K562 (cell line): ENCODE data around the gene SYNRG. TPM values are rescaled to one million over a fixed set of nuclear protein-coding genes. Genes with fewer than 3 reads are reported as not detected.

Experiments used
- BCOR ChIP-seq: fragments of 450-650 bp; IDR thresholded peaks from 2 replicates; pipeline ENCODE4 v1.6.1; 2016
- CC2D1A ChIP-seq: fragments of 450-650 bp; IDR thresholded peaks from 2 replicates; pipeline ENCODE4 v1.6.1; 2017; ENCODE audit warnings: mild to moderate bottlenecking
- DPF2 ChIP-seq: fragments of 450-650 bp; IDR thresholded peaks from 2 replicates; pipeline ENCODE4 v1.6.1; 2016
- HLTF ChIP-seq: fragments of 450-650 bp; IDR thresholded peaks from 2 replicates; pipeline ENCODE4 v1.6.1; 2016
- NRF1 ChIP-seq, 2 experiments: fragments of 450-650 bp; IDR thresholded peaks in 1 of 2; conservative IDR thresholded peaks in 1 of 2; 2 replicates each; pipeline ENCODE4 v1.6.1; 2014; ENCODE audit warnings: mild to moderate bottlenecking in 2 of 2
- OTX1 ChIP-seq: fragments of 450-650 bp; formaldehyde crosslinking; IDR thresholded peaks from 2 replicates; pipeline ENCODE4 v1.4.0; 2022; ENCODE audit warnings: mild to moderate bottlenecking
- POU5F1 ChIP-seq: fragments of 150-350 bp; IDR thresholded peaks from 2 replicates; pipeline ENCODE4 v1.6.1; 2014; ENCODE audit warnings: borderline replicate concordance, low read length, low read depth, mild to moderate bottlenecking; ENCODE audit not compliant: partially characterized antibody
- TGIF2 ChIP-seq: sonication (generic); formaldehyde crosslinking; IDR thresholded peaks from 2 replicates; pipeline ENCODE4 v1.8.1; 2022; ENCODE audit warnings: mild to moderate bottlenecking, missing genetic modification reagents, moderate library complexity
- ZMIZ1 ChIP-seq, 2 experiments: fragments of 150-350 bp in 1 of 2; IDR thresholded peaks; 2 replicates each; pipeline ENCODE4 v1.6.1; 2012 to 2016; ENCODE audit warnings: low read depth in 2 of 2, low read length in 2 of 2, mild to moderate bottlenecking in 1 of 2, moderate library complexity in 1 of 2
- ZNF318 ChIP-seq, 2 experiments: fragments of 450-650 bp; IDR thresholded peaks; 2 replicates each; pipeline ENCODE4 v1.6.1; 2016; ENCODE audit warnings: mild to moderate bottlenecking in 2 of 2, borderline replicate concordance in 1 of 2, low read depth in 1 of 2, moderate library complexity in 1 of 2
- ZNF512 ChIP-seq: IDR thresholded peaks from 2 replicates; pipeline ENCODE4 v1.6.1; 2016; ENCODE audit warnings: missing genetic modification characterization, missing compliant biosample characterization
- polyA plus RNA-seq, 8 experiments: library from polyadenylated mRNA; depleted of rRNA in 4 of 8; stranded (reverse) in 5 of 8; unstranded in 3 of 8; fragments of >200 nt; fragmentation: Nextera tagmentation in 2 of 8; fragmentation: Illumina TruSeq in 1 of 8; extraction: Ambion mirVana in 2 of 8; extraction: Trizol in 1 of 8; gene quantifications; 2 replicates each; pipeline versions ENCODE4 v1.2.1 to v1.2.3, GENCODE V29; 2011 to 2014; ENCODE audit warnings: inconsistent platforms in 1 of 8, missing spikeins in 1 of 8
- total RNA-seq, 7 experiments: library from RNA; depleted of rRNA in 6 of 7; stranded (reverse); fragments of >200 nt in 6 of 7; fragmentation: Illumina TruSeq in 2 of 7; extraction: Trizol in 2 of 7; gene quantifications; 2 replicates each; pipeline versions ENCODE4 v1.2.1 to v1.2.3, GENCODE V29; 2011 to 2021; ENCODE audit warnings: low replicate concordance in 1 of 7
- TF ChIP-seq, protein P1 (sequence below), 2 experiments: IDR thresholded peaks; 2 replicates each; pipeline ENCODE4 v1.6.1; 2012; ENCODE audit warnings: improper control_type of control experiment in 2 of 2, low read depth in 2 of 2, low read length in 2 of 2, borderline replicate concordance in 1 of 2

SYNRG gene
- total and polyA plus RNA-seq, 9 of the 15 experiments (the other 6 are each of a cell fraction or from before 2014, with no cell fraction given) = 2.9 to 28.2 (median 15.1) TPM

DNA sequence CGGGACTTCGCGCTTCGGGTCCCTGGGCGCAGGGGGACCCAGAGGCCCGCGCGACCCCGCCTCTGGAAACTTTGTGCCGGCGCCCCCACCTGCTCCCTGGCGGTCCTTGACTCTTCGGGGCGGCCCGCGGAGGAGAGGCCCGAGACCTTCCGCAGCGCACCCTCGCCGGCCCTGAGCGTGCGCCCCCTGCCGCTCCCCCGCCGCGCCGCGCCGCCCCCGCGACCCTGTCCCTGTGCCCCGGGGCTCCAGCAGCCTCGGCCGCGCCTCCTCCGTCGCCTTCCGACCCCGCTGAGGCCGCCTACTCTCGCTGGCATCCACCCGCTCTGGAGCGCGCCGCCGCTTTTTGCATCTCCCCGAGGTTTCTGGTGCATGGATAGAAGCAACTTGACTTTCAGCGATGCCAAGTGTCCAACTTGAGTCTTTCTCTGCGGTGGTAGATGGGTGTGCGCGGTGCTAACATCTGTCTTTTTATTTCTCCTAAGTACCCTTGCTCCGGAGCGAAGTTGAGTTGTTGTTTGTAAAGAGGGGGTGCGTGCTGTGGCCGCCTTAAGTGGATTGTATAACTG, 119.1 kb downstream of the SYNRG start (continued):
- TF ChIP-seq ZNF318 (IDR thresholded peaks at IDR 0.05; ENCODE audit: borderline replicate concordance in 1 of 2, low read depth in 1 of 2) (no peak), POU5F1 (no peak), OTX1 (CRISPR knock-in tag) (no peak), ZNF512 (tag) (no peak), NRF1 (conservative IDR thresholded peaks at IDR 0.05 in 1 of 2, IDR thresholded peaks at IDR 0.05 in 1 of 2) (no peak), HLTF (no peak), CC2D1A (no peak), DPF2 (no peak), TGIF2 (CRISPR knock-in tag) (no peak), BCOR (no peak), ZMIZ1 (IDR thresholded peaks at IDR 0.05; ENCODE audit: low read depth in 2 of 2, low read length in 2 of 2) (no peak)
- TF ChIP-seq, protein P1, sequence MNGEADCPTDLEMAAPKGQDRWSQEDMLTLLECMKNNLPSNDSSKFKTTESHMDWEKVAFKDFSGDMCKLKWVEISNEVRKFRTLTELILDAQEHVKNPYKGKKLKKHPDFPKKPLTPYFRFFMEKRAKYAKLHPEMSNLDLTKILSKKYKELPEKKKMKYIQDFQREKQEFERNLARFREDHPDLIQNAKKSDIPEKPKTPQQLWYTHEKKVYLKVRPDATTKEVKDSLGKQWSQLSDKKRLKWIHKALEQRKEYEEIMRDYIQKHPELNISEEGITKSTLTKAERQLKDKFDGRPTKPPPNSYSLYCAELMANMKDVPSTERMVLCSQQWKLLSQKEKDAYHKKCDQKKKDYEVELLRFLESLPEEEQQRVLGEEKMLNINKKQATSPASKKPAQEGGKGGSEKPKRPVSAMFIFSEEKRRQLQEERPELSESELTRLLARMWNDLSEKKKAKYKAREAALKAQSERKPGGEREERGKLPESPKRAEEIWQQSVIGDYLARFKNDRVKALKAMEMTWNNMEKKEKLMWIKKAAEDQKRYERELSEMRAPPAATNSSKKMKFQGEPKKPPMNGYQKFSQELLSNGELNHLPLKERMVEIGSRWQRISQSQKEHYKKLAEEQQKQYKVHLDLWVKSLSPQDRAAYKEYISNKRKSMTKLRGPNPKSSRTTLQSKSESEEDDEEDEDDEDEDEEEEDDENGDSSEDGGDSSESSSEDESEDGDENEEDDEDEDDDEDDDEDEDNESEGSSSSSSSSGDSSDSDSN (IDR thresholded peaks at IDR 0.05; ENCODE audit: borderline replicate concordance in 1 of 2, low read depth in 2 of 2, low read length in 2 of 2) = 0 out of 4 replicates have a peak, but pooled peaks have one; percentile 64 to 75
